IMR-90 (cell line): ENCODE data around the gene MGAT4A. TPM values are rescaled to one million over a fixed set of nuclear protein-coding genes. Genes with fewer than 3 reads are reported as not detected.

ENCODE experiments used
- ATAC-seq: fragments of 200-7000 bp; cut with Tn5 transposase; 2 replicates; pipeline ENCODE4 v1.9.1; 2020; ENCODE audit warnings: low read depth, mild to moderate bottlenecking, moderate library complexity
- BruUV-seq: library from RNA; stranded (reverse); fragments of 400-500 nt; replicated peaks from 2 replicates; lab custom pipeline; 2021; lab: Mats Ljungman, UMichigan
- CTCF ChIA-PET: fragments of 300-600 bp; formaldehyde crosslinking; extraction: SDS; loops from one replicate; lab custom pipeline; 2021; ENCODE audit warnings: antibody characterized with exemption; lab: Yijun Ruan, JAX
- POLR2A ChIA-PET: fragments of 300-600 bp; sonication (Branson Sonifier 250); formaldehyde crosslinking; loops from one replicate; lab custom pipeline; 2022; ENCODE audit warnings: antibody characterized with exemption; ENCODE audit not compliant: unreplicated experiment; lab: Charles Lee
- DNase-seq: peaks from one replicate; pipeline ENCODE4 v3.0.0; 2013
- H2AFZ ChIP-seq: replicated peaks from 2 replicates; pipeline ENCODE3; 2013; ENCODE audit warnings: low read length, mild to moderate bottlenecking; ENCODE audit not compliant: poor library complexity
- H2AK5ac ChIP-seq: 2 replicates; pipeline ENCODE4 v1.6.1; 2013; ENCODE audit warnings: low read depth, low read length, inconsistent platforms
- H2AK9ac ChIP-seq: replicated peaks from 2 replicates; pipeline ENCODE3; 2013; ENCODE audit warnings: mild to moderate bottlenecking, low read depth, low read length, moderate library complexity; ENCODE audit not compliant: poor library complexity
- H2BK120ac ChIP-seq: 2 replicates; pipeline ENCODE4 v1.6.1; 2013; ENCODE audit warnings: low read depth, low read length, inconsistent platforms
- H2BK15ac ChIP-seq: 3 replicates; pipeline ENCODE4 v1.6.1; 2013; ENCODE audit warnings: low read depth, low read length, inconsistent platforms
- H2BK20ac ChIP-seq: 2 replicates; pipeline ENCODE4 v1.6.1; 2013; ENCODE audit warnings: low read depth, mild to moderate bottlenecking, inconsistent platforms, low read length, moderate library complexity
- H2BK5ac ChIP-seq: 2 replicates; pipeline ENCODE4 v1.6.1; 2013; ENCODE audit warnings: mild to moderate bottlenecking, low read depth, low read length, inconsistent platforms; ENCODE audit not compliant: poor library complexity, severe bottlenecking
- H3K14ac ChIP-seq: replicated peaks from 2 replicates; pipeline ENCODE4 v1.6.1; 2013; ENCODE audit warnings: low read depth, low read length, inconsistent platforms
- H3K18ac ChIP-seq: 2 replicates; pipeline ENCODE4 v1.6.1; 2013; ENCODE audit warnings: low read depth, low read length, control low read depth
- H3K23ac ChIP-seq: 2 replicates; pipeline ENCODE4 v1.6.1; 2013; ENCODE audit warnings: low read depth, low read length, inconsistent platforms
- H3K27ac ChIP-seq: 2 replicates; pipeline ENCODE4 v1.5.1; 2013; ENCODE audit warnings: mild to moderate bottlenecking, control low read depth, low read length; ENCODE audit not compliant: insufficient read depth
- H3K27me3 ChIP-seq: 2 replicates; pipeline ENCODE4 v1.6.1; 2013; ENCODE audit warnings: low read length; ENCODE audit not compliant: control insufficient read depth, insufficient read depth
- H3K36me3 ChIP-seq: 2 replicates; pipeline ENCODE4 v1.6.1; 2013; ENCODE audit warnings: low read length, mixed read lengths; ENCODE audit not compliant: control insufficient read depth, insufficient read depth
- H3K4ac ChIP-seq: 2 replicates; pipeline ENCODE4 v1.6.1; 2013; ENCODE audit warnings: low read depth, low read length, inconsistent platforms
- H3K4me1 ChIP-seq: 2 replicates; pipeline ENCODE4 v1.6.1; 2013; ENCODE audit warnings: low read length, mixed read lengths; ENCODE audit not compliant: control insufficient read depth, insufficient read depth
- H3K4me2 ChIP-seq: 2 replicates; pipeline ENCODE4 v1.6.1; 2013; ENCODE audit warnings: low read depth, mild to moderate bottlenecking, control low read depth, low read length, moderate library complexity
- H3K4me3 ChIP-seq: 2 replicates; pipeline ENCODE4 v1.5.1; 2013; ENCODE audit warnings: low read depth, mild to moderate bottlenecking, control low read depth, low read length, moderate library complexity; ENCODE audit not compliant: insufficient read depth
- H3K56ac ChIP-seq: 2 replicates; pipeline ENCODE4 v1.6.1; 2013; ENCODE audit warnings: low read length, inconsistent platforms; ENCODE audit not compliant: insufficient read depth; ENCODE audit errors: extremely low read depth
- H3K79me1 ChIP-seq, 2 experiments: 2 replicates each; pipeline ENCODE4 v1.6.1; 2013; ENCODE audit warnings: low read length in 2 of 2, inconsistent platforms in 1 of 2, low read depth in 1 of 2
- H3K9ac ChIP-seq: 2 replicates; pipeline ENCODE4 v1.6.1; 2013; ENCODE audit warnings: low read depth, low read length, control low read depth
- H3K9me1 ChIP-seq: 2 replicates; pipeline ENCODE4 v1.6.1; 2013; ENCODE audit warnings: low read length, inconsistent platforms; ENCODE audit not compliant: insufficient read depth
- H3K9me3 ChIP-seq: 2 replicates; pipeline ENCODE4 v1.6.1; 2013; ENCODE audit warnings: low read length; ENCODE audit not compliant: control insufficient read depth, insufficient read depth
- H4K20me1 ChIP-seq: 2 replicates; pipeline ENCODE4 v1.6.1; 2013; ENCODE audit warnings: low read length, inconsistent platforms; ENCODE audit not compliant: insufficient read depth
- H4K5ac ChIP-seq: 2 replicates; pipeline ENCODE4 v1.6.1; 2013; ENCODE audit warnings: mild to moderate bottlenecking, low read depth, low read length, control low read depth
- H4K8ac ChIP-seq, 2 experiments: 2 replicates each; pipeline ENCODE4 v1.6.1; 2013; ENCODE audit warnings: low read depth in 2 of 2, low read length in 2 of 2, control low read depth in 1 of 2, inconsistent platforms in 1 of 2
- H4K91ac ChIP-seq: 2 replicates; pipeline ENCODE4 v1.6.1; 2013; ENCODE audit warnings: low read depth, low read length, inconsistent platforms; ENCODE audit not compliant: insufficient read depth
- BHLHE40 ChIP-seq: fragments of 150-350 bp; IDR thresholded peaks from 2 replicates; pipeline ENCODE4 v1.6.1; 2016; ENCODE audit warnings: mild to moderate bottlenecking, low read depth, low read length
- CEBPB ChIP-seq: IDR thresholded peaks from 2 replicates; pipeline ENCODE4 v1.6.1; 2012; ENCODE audit warnings: low read depth, low read length, improper control_type of control experiment
- CHD1 ChIP-seq: IDR thresholded peaks from 2 replicates; pipeline ENCODE4 v1.6.1; 2012; ENCODE audit warnings: low read depth, low read length, improper control_type of control experiment
- CTCF ChIP-seq: conservative IDR thresholded peaks from 2 replicates; pipeline ENCODE4 v1.5.1; 2012; ENCODE audit warnings: mild to moderate bottlenecking, low read depth, low read length, improper control_type of control experiment
- ELK1 ChIP-seq: fragments of 150-350 bp; IDR thresholded peaks from 2 replicates; pipeline ENCODE4 v1.6.1; 2016; ENCODE audit warnings: low read depth, mild to moderate bottlenecking, low read length, moderate library complexity, borderline replicate concordance
- FOS ChIP-seq: fragments of 150-350 bp; IDR thresholded peaks from 2 replicates; pipeline ENCODE4 v1.6.1; 2016; ENCODE audit warnings: low read depth, low read length
- MAFK ChIP-seq: IDR thresholded peaks from 2 replicates; pipeline ENCODE4 v1.6.1; 2012; ENCODE audit warnings: low read depth, low read length, improper control_type of control experiment
- MAZ ChIP-seq: IDR thresholded peaks from 2 replicates; pipeline ENCODE4 v1.6.1; 2012; ENCODE audit warnings: low read depth, mild to moderate bottlenecking, low read length, improper control_type of control experiment, moderate library complexity, borderline replicate concordance
- NFE2L2 ChIP-seq: fragments of 150-350 bp; IDR thresholded peaks from 2 replicates; pipeline ENCODE4 v1.6.1; 2016; ENCODE audit warnings: low read depth, mild to moderate bottlenecking, low read length
- RAD21 ChIP-seq: IDR thresholded peaks from 2 replicates; pipeline ENCODE4 v1.6.1; 2012; ENCODE audit warnings: low read length, improper control_type of control experiment
- RCOR1 ChIP-seq: IDR thresholded peaks from 2 replicates; pipeline ENCODE4 v1.6.1; 2012; ENCODE audit warnings: mild to moderate bottlenecking, low read length, improper control_type of control experiment; ENCODE audit not compliant: insufficient replicate concordance
- RFX5 ChIP-seq: IDR thresholded peaks from 2 replicates; pipeline ENCODE4 v1.8.0; 2012; ENCODE audit warnings: low read depth, mild to moderate bottlenecking, low read length, moderate library complexity
- USF2 ChIP-seq: fragments of 150-350 bp; IDR thresholded peaks from 2 replicates; pipeline ENCODE4 v1.6.1; 2017; ENCODE audit warnings: mild to moderate bottlenecking, antibody characterized with exemption, low read length, low read depth
- WGBS, 2 experiments: methylation state at CpG; one replicate each; pipeline versions ENCODE4 v1.1.5 to v1.1.7; 2013; ENCODE audit warnings: missing lambda C conversion rate in 2 of 2; ENCODE audit not compliant: insufficient read length in 1 of 2; ENCODE audit errors: extremely low coverage in 2 of 2; 5-methylcytosine and 5-hydroxymethylcytosine counted together
- dilution Hi-C: fragments of 300-500 bp; cut with HindIII; formaldehyde crosslinking; loops from one replicate; pipeline ENCODE4 v1.14.3; 2018; ENCODE audit warnings: low sequenced_read_pairs; ENCODE audit not compliant: unreplicated experiment
- in situ Hi-C: fragments of 300-500 bp; cut with MboI; formaldehyde crosslinking; loops from 3 replicates; pipeline ENCODE4 v1.14.3; 2019; ENCODE audit warnings: low sequenced_read_pairs, inconsistent platforms, mixed read lengths
- intact Hi-C: fragments of 100-400 bp; cut with micrococcal nuclease; formaldehyde crosslinking; loops from 2 replicates; pipeline ENCODE4 v1.10.0; 2022
- polyA plus RNA-seq, 3 experiments: library from polyadenylated mRNA; depleted of rRNA; stranded (reverse); fragments of >200 nt; gene quantifications; 2 replicates each; pipeline ENCODE4 v1.2.3, GENCODE V29; 2012; ENCODE audit warnings: low replicate concordance in 1 of 3
- total RNA-seq: library from RNA; depleted of rRNA; stranded (reverse); fragments of >200 nt; gene quantifications from 2 replicates; pipeline ENCODE4 v1.2.3, GENCODE V29; 2012

MGAT4A gene
- total and polyA plus RNA-seq, 2 of the 4 experiments (the other 2 are of a cell fraction): under 0.01 TPM; not detected in 1

- Histone ChIP-seq H3K27me3 (peaks cover 11% of the 10 kb centered on the region), H2AK9ac (no peak overlapping the region), H2AFZ (no peak overlapping the region), H3K18ac (no peak overlapping the region), H4K5ac (no peak overlapping the region), H3K4me2 (no peak overlapping the region), H3K79me1 (no peaks in the 10 kb centered on the region), H3K4ac (no peak overlapping the region), H3K9me1 (no peaks in the 10 kb centered on the region), H3K9me3 (no peaks in the 10 kb centered on the region), H3K56ac (no peak overlapping the region), H3K14ac (no peak overlapping the region), H2BK120ac (no peak overlapping the region), H4K20me1 (no peaks in the 10 kb centered on the region), H2BK20ac (no peak overlapping the region), H3K23ac (no peak overlapping the region), H2BK5ac (no peak overlapping the region), H2AK5ac (no peak overlapping the region), H3K4me1 (no peaks in the 10 kb centered on the region), H3K36me3 (no peaks in the 10 kb centered on the region), H3K27ac (no peak overlapping the region), H4K91ac (no peak overlapping the region), H3K9ac (no peak overlapping the region), H3K4me3 (no peak overlapping the region), H4K8ac (no peak overlapping the region), H2BK15ac (no peak overlapping the region)
- BruUV-seq: no TSS peak
- ChIA-PET POLR2A (no interaction called here), CTCF (interaction anchor here (0.6 kb wide), 1 partner anchor 19 kb away, joined by 3 read pairs; no protein-coding TSS in a partner anchor)
- 13% methylated on average over 3 of the region's 9 CpGs; no CpG with 5 or more reads in 1 of the 2 experiments for WGBS, 2 experiments
- ATAC-seq (no peak), DNase-seq (no peak)
- intact Hi-C loops (no loop called here), dilution Hi-C loops (no loop called here), in situ Hi-C loops (no loop called here)
- TF ChIP-seq USF2 (no peak), RAD21 (no peak), CTCF (no peak), CHD1 (no peak), MAZ (no peak), BHLHE40 (no peak), RCOR1 (no peak), MAFK (no peak), FOS (no peak), CEBPB (no peak), ELK1 (no peak), RFX5 (no peak), NFE2L2 (no peak)
Measured at GRCh38 chr2:98704499-98705332, 26.2 kb downstream of the MGAT4A start.
